OCI-LY7 (cell line): ENCODE measurements around the gene CNKSR3.

ENCODE experiments used
- CTCF ChIP-seq: fragments of 200-600 bp; sonication (generic); conservative IDR thresholded peaks from 2 replicates; pipeline ENCODE4 v1.5.1; 2014; ENCODE audit warnings: mild to moderate bottlenecking, antibody characterized with exemption, low read length, moderate library complexity, mixed read lengths
- EZH2phosphoT487 ChIP-seq: fragments of 200-600 bp; sonication (generic); IDR thresholded peaks from 2 replicates; pipeline ENCODE4 v1.6.1; 2018; ENCODE audit warnings: low read depth, borderline replicate concordance, mild to moderate bottlenecking, mixed run types, antibody characterized with exemption, low read length, moderate library complexity, mixed read lengths

DNA sequence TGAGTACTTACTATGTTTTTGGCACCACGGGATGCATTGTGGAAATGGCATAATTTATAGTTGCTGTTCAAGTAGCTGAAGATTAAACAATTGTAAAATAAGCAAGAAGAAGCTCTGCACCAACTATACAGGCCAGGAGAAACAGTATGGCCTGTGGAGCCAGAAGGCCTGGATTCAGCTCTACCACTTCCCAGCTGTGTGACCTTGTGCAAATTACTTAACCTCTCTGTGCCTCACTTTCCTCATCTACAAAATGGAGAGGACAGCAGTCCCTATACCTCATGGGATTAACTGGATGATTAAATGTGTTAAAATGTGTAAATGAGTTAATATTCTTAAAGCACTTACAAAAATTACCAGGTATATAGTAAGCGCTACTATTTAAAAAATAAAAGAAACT lies 49.1 kb downstream of the CNKSR3 start:
- no peak for TF ChIP-seq CTCF
- TF ChIP-seq EZH2phosphoT487, result no peak
